DOHH2 (cell line): ENCODE results near the gene HAPLN3.

ENCODE experiments used
- H3F3A ChIP-seq: fragments of 200-600 bp; sonication (generic), shearing (Covaris generic); 2 replicates; pipeline ENCODE4 v1.6.0; 2016; ENCODE audit warnings: antibody characterized with exemption, mild to moderate bottlenecking; ENCODE audit not compliant: control insufficient read depth, insufficient read depth
- H3K27ac ChIP-seq: fragments of 200-600 bp; sonication (generic); 2 replicates; pipeline ENCODE4 v1.5.1; 2014; ENCODE audit warnings: low read depth, mild to moderate bottlenecking, low read length, moderate library complexity
- H3K27me3 ChIP-seq: fragments of 200-600 bp; sonication (generic); 2 replicates; pipeline ENCODE4 v1.6.1; 2014; ENCODE audit warnings: mild to moderate bottlenecking, low read length, mixed read lengths; ENCODE audit not compliant: control insufficient read depth
- H3K36me3 ChIP-seq: fragments of 200-600 bp; sonication (generic); 2 replicates; pipeline ENCODE4 v1.6.1; 2014; ENCODE audit warnings: mild to moderate bottlenecking, low read length, moderate library complexity, mixed read lengths; ENCODE audit not compliant: control insufficient read depth
- H3K4me1 ChIP-seq: fragments of 200-600 bp; sonication (generic); 2 replicates; pipeline ENCODE4 v1.6.1; 2014; ENCODE audit warnings: mild to moderate bottlenecking, low read length, mixed read lengths; ENCODE audit not compliant: control insufficient read depth
- H3K4me2 ChIP-seq: fragments of 200-600 bp; sonication (generic); 2 replicates; pipeline ENCODE4 v1.6.0; 2014; ENCODE audit warnings: mild to moderate bottlenecking, low read length, moderate library complexity
- H3K4me3 ChIP-seq: fragments of 200-600 bp; sonication (generic); 2 replicates; pipeline ENCODE4 v1.5.1; 2014; ENCODE audit warnings: mild to moderate bottlenecking, low read length, mixed read lengths
- H3K79me2 ChIP-seq: fragments of 200-600 bp; sonication (generic); 2 replicates; pipeline ENCODE4 v1.6.1; 2014; ENCODE audit warnings: mild to moderate bottlenecking, low read length, mixed read lengths; ENCODE audit not compliant: control insufficient read depth
- H3K9me2 ChIP-seq: fragments of 200-600 bp; sonication (generic); replicated peaks from 2 replicates; pipeline ENCODE4 v1.6.1; 2014; ENCODE audit warnings: mild to moderate bottlenecking, low read length, mixed read lengths; ENCODE audit not compliant: control insufficient read depth
- H3K9me3 ChIP-seq: fragments of 200-600 bp; sonication (generic); 2 replicates; pipeline ENCODE4 v1.6.1; 2014; ENCODE audit warnings: antibody characterized with exemption, low read length, mixed read lengths; ENCODE audit not compliant: control insufficient read depth, insufficient read depth
- H4K20me1 ChIP-seq: fragments of 200-600 bp; sonication (generic); 2 replicates; pipeline ENCODE4 v1.6.0; 2014; ENCODE audit warnings: low read depth, mild to moderate bottlenecking, antibody characterized with exemption, low read length, moderate library complexity; ENCODE audit not compliant: control insufficient read depth, insufficient read depth
- CTCF ChIP-seq: fragments of 200-600 bp; sonication (generic); IDR thresholded peaks from one replicate; pipeline ENCODE4 v1.5.1; 2014; ENCODE audit warnings: antibody characterized with exemption, mild to moderate bottlenecking, low read depth, low read length; ENCODE audit not compliant: poor library complexity, severe bottlenecking
- EZH2phosphoT487 ChIP-seq: fragments of 200-600 bp; sonication (generic); IDR thresholded peaks from 2 replicates; pipeline ENCODE4 v1.6.1; 2017; ENCODE audit warnings: borderline replicate concordance, mild to moderate bottlenecking, antibody characterized with exemption, low read length, moderate library complexity, mixed read lengths

HAPLN3 gene

GRCh38 chr15:88894348-88894818 is 961 bp downstream of the HAPLN3 start:
- H3K27ac ChIP-seq, result no peak overlapping the region
- H3F3A ChIP-seq, result no peaks in the 10 kb centered on the region
- H4K20me1 ChIP-seq, result no peaks in the 10 kb centered on the region
- TF ChIP-seq EZH2phosphoT487, result no peak
- peak; percentile 70 for TF ChIP-seq CTCF
- no peaks in the 10 kb centered on the region for H3K9me2 ChIP-seq
- H3K4me3 ChIP-seq, result no peak overlapping the region
- peaks cover 34% of the 10 kb centered on the region for H3K27me3 ChIP-seq
- no peaks in the 10 kb centered on the region for H3K36me3 ChIP-seq
- no peaks in the 10 kb centered on the region for H3K79me2 ChIP-seq
- peaks cover 9% of the 10 kb centered on the region; the same call in 1 of the 2 replicates for H3K4me1 ChIP-seq
- no peak overlapping the region for H3K4me2 ChIP-seq
- H3K9me3 ChIP-seq, result no peaks in the 10 kb centered on the region

DNA sequence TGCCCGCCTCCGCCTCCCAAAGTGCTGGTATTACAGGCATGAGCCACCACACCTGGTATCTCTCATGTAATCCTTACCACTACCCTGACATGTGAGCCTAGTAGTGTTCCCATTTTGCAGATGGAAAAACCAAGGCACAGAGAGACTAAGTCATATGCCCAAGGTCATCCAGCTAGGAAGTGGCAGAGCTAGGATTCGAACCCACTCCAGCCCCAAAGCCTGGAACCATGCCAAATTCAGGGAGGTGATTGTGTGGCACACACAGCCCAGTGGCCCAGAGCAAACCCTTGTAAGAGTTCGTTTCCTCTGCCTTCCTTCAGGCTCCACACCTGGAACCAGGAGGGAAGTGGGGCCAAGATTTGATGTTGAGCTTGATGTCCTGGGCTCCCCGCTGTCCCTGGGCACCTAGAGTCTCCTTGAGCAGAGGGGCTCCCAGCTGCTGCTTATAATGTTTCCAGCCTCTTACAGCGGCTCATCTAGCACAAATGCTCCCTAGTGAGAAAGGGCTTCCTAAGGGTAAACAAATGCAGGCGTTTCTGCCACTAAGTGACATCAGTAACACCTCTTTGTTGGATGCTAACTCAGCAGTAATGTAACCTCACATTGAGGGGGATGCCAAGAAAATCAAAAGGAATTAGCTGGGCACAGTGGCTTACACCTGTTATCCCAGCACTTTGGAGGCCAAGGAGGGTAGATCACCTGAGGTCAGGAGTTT is 3.6 kb downstream of the HAPLN3 start:
- no peaks in the 10 kb centered on the region for H3K9me2 ChIP-seq
- no peaks in the 10 kb centered on the region for H3K79me2 ChIP-seq
- no peak overlapping the region for H3K27ac ChIP-seq
- peaks cover 9% of the 10 kb centered on the region; the same call in 1 of the 2 replicates for H3K4me1 ChIP-seq
- H3F3A ChIP-seq, result no peaks in the 10 kb centered on the region
- H3K4me3 ChIP-seq, result no peak overlapping the region
- no peaks in the 10 kb centered on the region for H4K20me1 ChIP-seq
- H3K4me2 ChIP-seq, result no peak overlapping the region
- TF ChIP-seq CTCF, result no peak
- TF ChIP-seq EZH2phosphoT487, result no peak
- H3K36me3 ChIP-seq, result no peaks in the 10 kb centered on the region
- no peaks in the 10 kb centered on the region for H3K9me3 ChIP-seq
- H3K27me3 ChIP-seq, result peaks cover 29% of the 10 kb centered on the region

- no peak overlapping the region for H3K4me3 ChIP-seq
- no peaks in the 10 kb centered on the region for H3K9me2 ChIP-seq
- H3K4me1 ChIP-seq, result peaks cover 7% of the 10 kb centered on the region; the same call in 1 of the 2 replicates
- no peaks in the 10 kb centered on the region for H4K20me1 ChIP-seq
- H3K9me3 ChIP-seq, result no peaks in the 10 kb centered on the region
- H3F3A ChIP-seq, result no peaks in the 10 kb centered on the region
- peaks cover 20% of the 10 kb centered on the region for H3K27me3 ChIP-seq
- no peaks in the 10 kb centered on the region for H3K36me3 ChIP-seq
- no peaks in the 10 kb centered on the region for H3K79me2 ChIP-seq
- H3K4me2 ChIP-seq, result no peak overlapping the region
- TF ChIP-seq CTCF, result no peak
- TF ChIP-seq EZH2phosphoT487, result no peak
- no peak overlapping the region for H3K27ac ChIP-seq
Measured at GRCh38 chr15:88890495-88890894, 4.8 kb downstream of the HAPLN3 start.
